MCF 10A (cell line): ENCODE measurements around the gene ACOT9. TPM values are rescaled to one million over a fixed set of nuclear protein-coding genes. Genes with fewer than 3 reads are reported as not detected.
"Not testable (repeated sequence)": the region's sequence is repeated elsewhere in the genome, so short reads cannot be mapped to it uniquely, and the experiment has no call there.

Experiments
- BruUV-seq: library from RNA; stranded (reverse); fragments of 400-500 nt; replicated peaks from 2 replicates; lab custom pipeline; 2021; lab: Mats Ljungman, UMichigan
- CTCF ChIA-PET: fragments of 300-600 bp; sonication (Branson Sonifier 250); formaldehyde crosslinking; extraction: SDS; loops from one replicate; lab custom pipeline; 2021; ENCODE audit warnings: antibody characterized with exemption, inconsistent platforms; lab: Yijun Ruan, JAX
- POLR2A ChIA-PET: fragments of 300-600, 350-650 bp; sonication (Branson Sonifier 250); formaldehyde crosslinking; extraction: SDS; loops from one replicate; lab custom pipeline; 2020; ENCODE audit warnings: antibody characterized with exemption, inconsistent platforms; lab: Yijun Ruan, JAX
- DNase-seq: peaks from one replicate; pipeline ENCODE4 v3.0.0-alpha.2; 2018; ENCODE audit not compliant: unreplicated experiment
- H3K27ac Mint-ChIP-seq: one replicate; pipeline ENCODE4 v1.8.0; 2022; ENCODE audit warnings: mild to moderate bottlenecking, low read depth, mixed read lengths; ENCODE audit not compliant: unreplicated experiment
- H3K27me3 Mint-ChIP-seq: one replicate; pipeline ENCODE4 v1.8.0; 2022; ENCODE audit warnings: mixed read lengths; ENCODE audit not compliant: insufficient read depth, unreplicated experiment
- H3K36me3 Mint-ChIP-seq: one replicate; pipeline ENCODE4 v1.8.0; 2022; ENCODE audit warnings: mild to moderate bottlenecking, moderate library complexity, mixed read lengths; ENCODE audit not compliant: insufficient read depth, unreplicated experiment
- H3K4me1 Mint-ChIP-seq: one replicate; pipeline ENCODE4 v1.8.0; 2022; ENCODE audit warnings: mixed read lengths; ENCODE audit not compliant: insufficient read depth, unreplicated experiment
- H3K4me3 Mint-ChIP-seq: one replicate; pipeline ENCODE4 v1.8.0; 2022; ENCODE audit warnings: mild to moderate bottlenecking, moderate library complexity, mixed read lengths; ENCODE audit not compliant: unreplicated experiment
- H3K9me3 Mint-ChIP-seq: one replicate; pipeline ENCODE4 v1.8.0; 2022; ENCODE audit warnings: mixed read lengths; ENCODE audit not compliant: unreplicated experiment
- intact Hi-C: fragments of 100-400 bp; cut with micrococcal nuclease; formaldehyde crosslinking; loops from 2 replicates; pipeline ENCODE4 v1.14.1; 2022
- total RNA-seq: library from RNA; stranded (reverse); gene quantifications from 2 replicates; pipeline ENCODE4 v1.2.3, GENCODE V29; 2022
- TF ChIP-seq, protein P1 (sequence below): fragments of 200-600 bp; IDR thresholded peaks from one replicate; pipeline ENCODE4 v1.8.0; 2022; ENCODE audit warnings: antibody characterized with exemption, mild to moderate bottlenecking; ENCODE audit not compliant: unreplicated experiment

The ACOT9 gene
- total RNA-seq, 1 experiment from 2014 or later, result 83.9 TPM

DNA sequence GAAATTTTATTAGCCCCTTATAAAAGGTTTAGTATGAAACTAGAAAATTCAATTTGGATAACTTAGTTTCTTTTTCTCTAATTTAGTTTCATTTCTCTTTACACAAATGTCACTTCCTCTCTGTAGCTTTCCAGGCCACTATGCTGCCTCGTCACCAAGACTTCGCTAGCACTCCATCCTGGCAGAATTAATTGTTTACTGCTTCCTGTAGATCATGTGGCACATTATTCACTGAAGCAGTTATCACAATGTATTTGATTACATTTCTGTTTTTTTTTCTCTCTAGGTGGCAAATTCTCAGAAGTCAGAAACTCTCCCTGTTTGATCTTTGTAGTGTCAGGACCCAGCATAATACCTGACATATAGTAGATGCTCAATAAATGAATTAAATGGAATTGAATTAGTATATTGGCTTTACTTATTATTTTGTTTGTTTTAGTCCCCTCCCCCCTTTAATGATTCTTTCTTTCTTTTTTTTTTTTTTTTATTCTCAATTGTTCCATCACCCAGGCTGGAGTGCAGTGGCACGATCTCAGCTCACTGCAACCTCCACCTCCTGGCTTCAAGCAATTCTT lies 30.6 kb upstream of the ACOT9 start:
- TF ChIP-seq, protein P1, sequence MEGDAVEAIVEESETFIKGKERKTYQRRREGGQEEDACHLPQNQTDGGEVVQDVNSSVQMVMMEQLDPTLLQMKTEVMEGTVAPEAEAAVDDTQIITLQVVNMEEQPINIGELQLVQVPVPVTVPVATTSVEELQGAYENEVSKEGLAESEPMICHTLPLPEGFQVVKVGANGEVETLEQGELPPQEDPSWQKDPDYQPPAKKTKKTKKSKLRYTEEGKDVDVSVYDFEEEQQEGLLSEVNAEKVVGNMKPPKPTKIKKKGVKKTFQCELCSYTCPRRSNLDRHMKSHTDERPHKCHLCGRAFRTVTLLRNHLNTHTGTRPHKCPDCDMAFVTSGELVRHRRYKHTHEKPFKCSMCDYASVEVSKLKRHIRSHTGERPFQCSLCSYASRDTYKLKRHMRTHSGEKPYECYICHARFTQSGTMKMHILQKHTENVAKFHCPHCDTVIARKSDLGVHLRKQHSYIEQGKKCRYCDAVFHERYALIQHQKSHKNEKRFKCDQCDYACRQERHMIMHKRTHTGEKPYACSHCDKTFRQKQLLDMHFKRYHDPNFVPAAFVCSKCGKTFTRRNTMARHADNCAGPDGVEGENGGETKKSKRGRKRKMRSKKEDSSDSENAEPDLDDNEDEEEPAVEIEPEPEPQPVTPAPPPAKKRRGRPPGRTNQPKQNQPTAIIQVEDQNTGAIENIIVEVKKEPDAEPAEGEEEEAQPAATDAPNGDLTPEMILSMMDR, result no peak
- H3K4me3 Mint-ChIP-seq, result no peak overlapping the region
- no peaks in the 10 kb centered on the region for H3K9me3 Mint-ChIP-seq
- intact Hi-C loops, result no loop called here
- H3K4me1 Mint-ChIP-seq, result no peaks in the 10 kb centered on the region
- H3K36me3 Mint-ChIP-seq, result peaks cover 7% of the 10 kb centered on the region
- ChIA-PET POLR2A (no interaction called here), CTCF (interaction anchor here (0.6 kb wide), 1 partner anchor 9 kb away, joined by 3 read pairs; no protein-coding TSS in a partner anchor)
- H3K27ac Mint-ChIP-seq, result no peak overlapping the region
- no peaks in the 10 kb centered on the region for H3K27me3 Mint-ChIP-seq
- DNase-seq, result no peak
- no TSS peak for BruUV-seq

GRCh38 chrX:23771086-23771485 lies 28.0 kb upstream of the ACOT9 start:
- H3K36me3 Mint-ChIP-seq, DNase-seq, H3K27me3 Mint-ChIP-seq, H3K4me1 Mint-ChIP-seq, H3K27ac Mint-ChIP-seq, BruUV-seq, intact Hi-C loops, H3K9me3 Mint-ChIP-seq, H3K4me3 Mint-ChIP-seq: not testable (repeated sequence)
- CTCF ChIA-PET, result interaction anchor here (0.6 kb wide), 1 partner anchor 1267 kb away, joined by 4 read pairs; no protein-coding TSS in a partner anchor
- POLR2A ChIA-PET, result interaction anchor here (0.7 kb wide), 1 partner anchor 686 kb away, joined by 3 read pairs; no protein-coding TSS in a partner anchor

DNA sequence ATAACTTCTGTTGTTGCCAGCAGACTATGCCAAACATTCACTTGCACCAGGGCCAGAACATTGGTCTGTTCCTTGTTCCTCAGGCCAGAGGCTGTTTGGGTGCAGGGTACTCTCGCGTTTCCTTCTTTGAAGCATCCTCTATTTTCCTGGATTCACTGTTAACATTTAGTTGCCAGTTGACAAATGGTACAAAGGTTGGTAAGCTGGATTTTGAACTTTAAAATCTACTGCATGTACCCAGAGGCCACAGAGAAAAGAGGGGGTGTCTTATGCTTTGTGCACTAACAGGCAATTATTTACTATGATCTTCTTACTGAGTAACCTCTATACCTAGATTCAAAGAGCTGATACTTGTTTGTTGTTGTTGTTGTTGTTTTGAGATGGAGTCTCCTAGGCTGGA lies 27.1 kb upstream of the ACOT9 start:
- no peak overlapping the region for H3K27ac Mint-ChIP-seq
- CTCF ChIA-PET, result interaction anchor here (0.6 kb wide), 1 partner anchor 133 kb away, joined by 3 read pairs; no protein-coding TSS in a partner anchor
- H3K4me1 Mint-ChIP-seq, result no peaks in the 10 kb centered on the region
- TF ChIP-seq, protein P1, result no peak
- H3K36me3 Mint-ChIP-seq, result peaks cover 7% of the 10 kb centered on the region
- no peak for DNase-seq
- POLR2A ChIA-PET, result interaction anchor here (0.7 kb wide), 1 partner anchor 25 kb away, joined by 3 read pairs; no protein-coding TSS in a partner anchor
- H3K27me3 Mint-ChIP-seq, result no peaks in the 10 kb centered on the region
- no peak overlapping the region for H3K4me3 Mint-ChIP-seq
- BruUV-seq, result no TSS peak
- no peaks in the 10 kb centered on the region for H3K9me3 Mint-ChIP-seq
- intact Hi-C loops, result no loop called here

GRCh38 chrX:23766650-23767551 lies 23.8 kb upstream of the ACOT9 start:
- DNase-seq, result no peak
- no peak overlapping the region for H3K27ac Mint-ChIP-seq
- no peaks in the 10 kb centered on the region for H3K9me3 Mint-ChIP-seq
- H3K27me3 Mint-ChIP-seq, result no peaks in the 10 kb centered on the region
- TF ChIP-seq, protein P1, result no peak
- CTCF ChIA-PET, result interaction anchor here (0.8 to 1.0 kb wide), 2 partner anchors 115 to 135 kb away, joined by 3 to 4 read pairs; no protein-coding TSS in a partner anchor
- no peak overlapping the region for H3K4me3 Mint-ChIP-seq
- no peaks in the 10 kb centered on the region for H3K4me1 Mint-ChIP-seq
- H3K36me3 Mint-ChIP-seq, result peaks cover 7% of the 10 kb centered on the region
- intact Hi-C loops, result no loop called here
- POLR2A ChIA-PET, result no interaction called here
- no TSS peak for BruUV-seq
